ENCODE data around the gene ALPP.

The ALPP gene

DNA sequence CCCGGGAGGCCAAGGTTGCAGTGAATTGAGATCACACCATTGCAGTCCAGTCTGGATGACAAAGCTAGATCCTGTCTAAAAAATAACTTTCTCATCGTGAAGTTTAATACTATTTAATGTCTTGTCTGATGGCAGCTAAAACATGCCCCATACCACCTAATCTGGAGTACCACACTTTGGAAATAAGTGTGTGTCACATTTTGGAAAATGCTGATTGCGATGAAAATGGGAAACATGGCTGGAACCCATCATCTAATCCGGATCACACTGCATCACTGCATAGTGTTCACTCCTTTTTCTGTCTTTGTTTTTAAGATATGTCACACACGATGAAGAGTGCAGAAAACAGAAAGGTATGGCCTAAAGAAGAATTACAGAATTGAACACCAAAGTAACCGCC, 31.2 kb upstream of the ALPP start:
- Histone ChIP-seq H3K4me1 (ENCODE audit: control insufficient read depth, insufficient read depth, low read length) (no peaks in the 10 kb centered on the region), H3K36me3 (ENCODE audit: control insufficient read depth, insufficient read depth, low read length) (no peaks in the 10 kb centered on the region), H3K27ac (ENCODE audit: low read depth, low read length) (no peak overlapping the region), H3K9ac (ENCODE audit: low read length) (no peak overlapping the region), H3K27me3 (ENCODE audit: control insufficient read depth, insufficient read depth, low read length) (peaks cover 24% of the 10 kb centered on the region), H3K4me3 (ENCODE audit: low read length) (no peak overlapping the region)

DNA sequence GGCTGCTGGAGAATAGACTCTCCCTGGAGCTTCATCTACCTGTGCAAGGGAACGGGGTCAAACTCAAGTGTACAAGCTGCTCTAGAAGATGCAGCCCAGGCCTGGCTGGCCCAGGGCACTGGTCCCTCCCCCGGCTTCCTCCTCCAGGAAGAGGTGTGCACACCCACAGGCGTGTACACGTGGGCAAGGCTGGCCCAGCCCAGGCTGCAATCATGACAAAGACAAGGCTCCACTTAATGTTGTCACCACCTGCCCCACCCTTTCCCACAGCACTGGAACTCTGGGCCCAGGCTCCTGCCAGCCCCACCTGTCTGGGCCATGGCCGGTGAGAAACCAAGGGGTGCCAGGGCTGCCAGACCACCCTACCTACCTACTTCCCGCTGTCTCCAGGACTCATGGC, 29.6 kb upstream of the ALPP start:
- Histone ChIP-seq H3K4me1 (ENCODE audit: control insufficient read depth, insufficient read depth, low read length) (no peaks in the 10 kb centered on the region), H3K27me3 (ENCODE audit: control insufficient read depth, insufficient read depth, low read length) (peaks cover 27% of the 10 kb centered on the region), H3K9ac (ENCODE audit: low read length) (no peak overlapping the region), H3K4me3 (ENCODE audit: low read length) (no peak overlapping the region), H3K27ac (ENCODE audit: low read depth, low read length) (no peak overlapping the region), H3K36me3 (ENCODE audit: control insufficient read depth, insufficient read depth, low read length) (no peaks in the 10 kb centered on the region)

DNA sequence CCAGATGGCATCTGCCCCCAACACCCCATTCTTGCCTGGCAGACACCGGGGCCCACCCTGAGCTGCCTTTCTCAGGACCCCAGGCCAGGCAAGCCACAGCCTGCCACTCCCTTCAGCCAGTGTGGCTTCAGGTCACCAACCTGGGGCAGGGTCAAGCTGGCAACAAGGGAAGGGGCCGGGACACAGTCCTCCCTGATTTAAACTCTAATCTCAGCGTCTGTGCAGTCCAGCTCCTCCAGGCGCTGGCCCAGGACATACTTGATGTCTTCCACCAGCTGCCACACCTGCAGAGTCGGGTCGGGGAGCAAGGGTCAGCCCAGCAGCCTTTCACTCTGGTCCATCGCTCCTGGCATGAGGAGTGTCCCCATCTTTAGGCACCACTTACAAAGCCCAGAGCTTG, 29.0 kb upstream of the ALPP start:
- no peak overlapping the region for H3K9ac ChIP-seq (ENCODE audit: low read length)
- H3K27me3 ChIP-seq (ENCODE audit: control insufficient read depth, insufficient read depth, low read length) = peaks cover 30% of the 10 kb centered on the region
- no peaks in the 10 kb centered on the region for H3K36me3 ChIP-seq (ENCODE audit: control insufficient read depth, insufficient read depth, low read length)

DNA sequence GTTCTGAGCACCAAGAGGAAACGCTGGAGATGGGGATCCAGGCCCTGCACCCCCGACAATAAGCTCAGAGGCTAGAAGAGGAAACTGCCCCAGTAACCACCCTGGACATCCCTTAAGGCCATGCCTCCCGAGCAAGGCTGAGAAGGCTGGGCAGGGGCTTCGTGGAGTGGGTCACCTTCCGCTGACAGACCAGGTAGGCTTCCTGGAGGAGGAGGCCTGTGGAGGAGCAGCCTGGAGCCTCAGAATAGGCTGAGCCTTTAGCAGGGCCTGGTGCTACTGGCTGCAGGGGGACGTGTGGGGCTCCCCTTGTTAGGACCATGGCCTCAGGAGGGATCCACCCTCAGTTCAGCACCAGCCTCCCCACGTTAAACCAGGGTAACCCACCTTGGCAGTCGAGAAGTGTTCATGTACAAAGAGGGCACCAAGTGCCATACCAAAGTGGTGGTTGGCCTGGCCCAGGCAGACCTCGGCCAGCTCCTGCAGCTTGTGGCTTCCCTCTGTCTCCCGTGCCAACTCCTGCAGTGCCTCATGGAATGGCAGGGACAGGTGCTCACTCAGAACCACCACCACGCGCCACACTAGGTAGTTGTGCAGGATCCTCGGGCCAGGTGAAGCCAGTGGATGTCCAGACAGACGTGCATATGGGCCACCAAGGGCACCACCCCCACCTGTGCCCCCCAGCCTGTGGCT, 28.5 kb upstream of the ALPP start:
- H3K4me1 ChIP-seq (ENCODE audit: control insufficient read depth, insufficient read depth, low read length) = no peaks in the 10 kb centered on the region
- no peak overlapping the region for H3K9ac ChIP-seq (ENCODE audit: low read length)
- H3K27ac ChIP-seq (ENCODE audit: low read depth, low read length) = no peak overlapping the region
- no peak overlapping the region for H3K4me3 ChIP-seq (ENCODE audit: low read length)
- H3K36me3 ChIP-seq (ENCODE audit: control insufficient read depth, insufficient read depth, low read length) = no peaks in the 10 kb centered on the region
- peaks cover 30% of the 10 kb centered on the region for H3K27me3 ChIP-seq (ENCODE audit: control insufficient read depth, insufficient read depth, low read length)

More for the DNA sequence above, 29.0 kb upstream of the ALPP start:
- Histone ChIP-seq H3K4me1 (ENCODE audit: control insufficient read depth, insufficient read depth, low read length) (no peaks in the 10 kb centered on the region), H3K4me3 (ENCODE audit: low read length) (no peak overlapping the region), H3K27ac (ENCODE audit: low read depth, low read length) (no peak overlapping the region)

DNA sequence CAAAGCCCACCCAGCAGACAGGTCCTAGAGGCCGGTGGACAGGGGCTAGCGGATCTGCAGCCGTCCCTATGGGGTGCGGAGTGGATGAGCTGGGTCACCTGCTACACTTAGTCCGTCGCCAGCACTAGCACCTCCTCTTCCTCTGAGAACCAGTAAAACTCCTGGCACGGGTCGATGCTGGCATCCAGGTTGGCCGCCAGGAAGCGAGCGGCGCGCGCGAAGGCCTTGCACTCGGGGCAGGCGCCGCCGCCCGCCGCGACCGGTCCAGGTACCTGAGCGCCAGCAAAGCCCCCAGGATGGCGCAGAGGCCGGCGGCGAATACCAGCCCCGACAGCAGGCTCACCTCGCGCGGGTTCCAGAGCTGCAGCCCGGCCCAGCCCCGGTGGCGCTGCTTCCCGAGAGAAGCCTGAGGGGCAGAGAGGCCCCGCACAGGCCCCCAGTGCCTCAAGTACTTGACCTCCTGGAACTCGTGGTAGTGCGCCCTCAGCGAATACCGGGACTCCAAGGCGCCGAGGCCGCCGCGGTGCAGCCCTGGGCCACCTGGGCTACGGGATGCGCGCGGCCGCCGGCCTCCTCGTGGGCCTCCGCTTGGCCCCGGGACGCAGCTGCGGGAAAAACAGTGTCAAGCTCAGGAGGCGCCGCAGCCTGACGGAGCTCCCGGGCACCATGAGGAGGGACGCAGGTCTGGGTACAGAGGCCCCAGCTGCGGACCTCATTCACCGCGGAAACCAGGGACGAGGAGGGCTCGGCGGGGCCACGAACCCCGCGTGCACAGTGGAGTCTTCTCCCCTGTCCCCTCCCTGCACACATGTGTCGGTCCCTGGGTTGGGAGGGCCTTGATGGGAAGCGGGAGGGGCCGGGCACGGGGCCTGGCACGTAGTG, 27.5 kb upstream of the ALPP start:
- H3K27me3 ChIP-seq (ENCODE audit: control insufficient read depth, insufficient read depth, low read length) = peaks cover 30% of the 10 kb centered on the region
- no peaks in the 10 kb centered on the region for H3K36me3 ChIP-seq (ENCODE audit: control insufficient read depth, insufficient read depth, low read length)
- H3K4me3 ChIP-seq (ENCODE audit: low read length) = no peak overlapping the region
- H3K27ac ChIP-seq (ENCODE audit: low read depth, low read length) = no peak overlapping the region
- H3K4me1 ChIP-seq (ENCODE audit: control insufficient read depth, insufficient read depth, low read length) = no peaks in the 10 kb centered on the region
- H3K9ac ChIP-seq (ENCODE audit: low read length) = no peak overlapping the region

DNA sequence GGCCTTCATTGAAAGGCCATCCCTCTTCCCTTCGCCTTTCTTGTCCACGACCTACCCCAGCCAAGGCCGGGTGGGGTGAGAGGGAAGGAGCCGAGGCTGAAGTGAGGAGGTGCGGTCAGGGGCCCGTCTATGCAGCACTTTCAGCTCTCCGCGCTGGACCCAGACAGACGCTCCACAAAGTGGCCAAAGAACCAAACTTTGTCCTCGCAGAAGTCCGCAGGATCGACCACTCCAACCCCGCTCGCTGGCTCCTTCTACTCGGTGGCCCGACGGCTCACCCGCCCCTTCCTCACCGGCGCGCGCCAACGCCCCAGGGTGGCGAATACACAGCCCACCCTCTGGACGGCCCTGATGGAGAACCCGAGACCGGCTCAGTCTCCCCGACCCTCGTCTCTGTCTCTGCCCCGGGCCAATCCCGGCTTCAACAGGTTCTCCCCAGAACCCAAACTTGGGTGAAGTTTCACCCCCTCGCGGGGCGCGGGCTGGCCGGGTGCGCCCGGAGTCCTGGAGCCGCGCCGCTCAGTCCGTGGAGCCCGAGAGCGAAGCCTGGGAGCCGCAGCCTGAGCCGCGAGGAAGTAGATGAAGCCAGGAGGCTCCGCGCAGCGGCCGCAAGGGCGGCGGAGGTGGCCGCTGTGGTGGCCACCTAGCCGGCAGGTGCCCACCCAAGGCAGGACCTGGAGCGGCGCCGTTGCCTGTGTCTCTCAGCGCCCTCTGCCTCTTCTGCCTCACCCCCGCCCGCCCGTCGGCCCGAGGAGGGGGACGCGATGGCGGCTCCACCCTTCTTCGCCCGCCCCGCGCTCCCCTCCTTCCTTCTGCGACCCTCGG, 26.7 kb upstream of the ALPP start:
- peaks cover 30% of the 10 kb centered on the region for H3K27me3 ChIP-seq (ENCODE audit: control insufficient read depth, insufficient read depth, low read length)
- H3K4me3 ChIP-seq (ENCODE audit: low read length) = no peak overlapping the region
- H3K36me3 ChIP-seq (ENCODE audit: control insufficient read depth, insufficient read depth, low read length) = no peaks in the 10 kb centered on the region

DNA sequence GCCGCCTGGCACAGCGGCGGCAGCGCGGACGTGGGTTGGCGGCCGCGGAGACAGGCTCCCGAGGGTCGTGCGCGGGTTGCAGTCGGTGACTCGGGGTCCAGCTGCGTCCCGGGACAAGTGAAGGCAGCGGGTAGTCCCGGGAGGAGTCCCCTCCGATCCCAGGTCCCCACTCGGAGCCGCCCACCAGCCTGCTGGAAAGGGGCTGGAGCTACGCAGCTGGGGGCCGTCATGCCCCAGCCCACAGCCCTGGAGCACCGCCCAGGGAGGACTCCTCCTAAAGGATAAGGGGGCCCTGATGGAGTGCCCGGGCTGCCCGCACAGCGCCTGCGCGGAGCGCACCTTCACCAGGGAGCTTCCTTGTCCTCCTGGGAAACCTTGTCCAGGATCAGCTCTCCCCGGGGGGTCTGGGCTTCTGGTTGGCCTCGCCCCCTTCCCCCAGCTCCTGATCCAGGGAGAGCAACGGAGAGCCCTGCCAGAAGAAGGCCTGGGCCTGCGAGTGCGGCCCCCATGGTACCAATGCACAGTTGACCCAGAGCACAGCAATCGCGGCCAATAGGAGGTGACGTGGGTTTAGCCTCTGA, 25.9 kb upstream of the ALPP start:
- H3K4me3 ChIP-seq (ENCODE audit: low read length) = no peak overlapping the region
- H3K4me1 ChIP-seq (ENCODE audit: control insufficient read depth, insufficient read depth, low read length) = no peaks in the 10 kb centered on the region
- no peak overlapping the region for H3K9ac ChIP-seq (ENCODE audit: low read length)
- H3K27me3 ChIP-seq (ENCODE audit: control insufficient read depth, insufficient read depth, low read length) = peaks cover 30% of the 10 kb centered on the region
- H3K27ac ChIP-seq (ENCODE audit: low read depth, low read length) = no peak overlapping the region
- H3K36me3 ChIP-seq (ENCODE audit: control insufficient read depth, insufficient read depth, low read length) = no peaks in the 10 kb centered on the region

More for the DNA sequence above, 26.7 kb upstream of the ALPP start:
- no peak overlapping the region for H3K27ac ChIP-seq (ENCODE audit: low read depth, low read length)
- no peaks in the 10 kb centered on the region for H3K4me1 ChIP-seq (ENCODE audit: control insufficient read depth, insufficient read depth, low read length)
- H3K9ac ChIP-seq (ENCODE audit: low read length) = no peak overlapping the region

DNA sequence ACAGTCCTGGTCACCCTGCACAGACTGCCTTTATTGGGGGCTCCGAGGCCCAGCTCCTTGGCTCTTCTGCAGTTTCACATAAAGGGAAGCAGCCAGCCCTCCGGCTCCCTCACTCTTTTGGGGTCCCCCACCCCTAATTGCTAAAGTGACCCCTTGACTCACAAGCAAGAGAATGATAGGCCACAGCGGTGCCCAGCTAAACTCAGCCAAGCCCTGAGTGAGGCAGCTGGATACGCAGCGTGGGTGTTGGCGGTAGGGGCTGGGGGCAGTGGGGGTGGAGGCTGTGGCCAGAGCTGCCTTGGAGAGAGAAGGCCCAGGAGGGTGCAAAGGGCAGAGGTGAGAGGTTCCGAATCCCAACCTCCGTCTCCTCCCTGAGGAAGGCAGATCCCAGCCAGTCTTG, 25.5 kb upstream of the ALPP start:
- peaks cover 30% of the 10 kb centered on the region for H3K27me3 ChIP-seq (ENCODE audit: control insufficient read depth, insufficient read depth, low read length)

DNA sequence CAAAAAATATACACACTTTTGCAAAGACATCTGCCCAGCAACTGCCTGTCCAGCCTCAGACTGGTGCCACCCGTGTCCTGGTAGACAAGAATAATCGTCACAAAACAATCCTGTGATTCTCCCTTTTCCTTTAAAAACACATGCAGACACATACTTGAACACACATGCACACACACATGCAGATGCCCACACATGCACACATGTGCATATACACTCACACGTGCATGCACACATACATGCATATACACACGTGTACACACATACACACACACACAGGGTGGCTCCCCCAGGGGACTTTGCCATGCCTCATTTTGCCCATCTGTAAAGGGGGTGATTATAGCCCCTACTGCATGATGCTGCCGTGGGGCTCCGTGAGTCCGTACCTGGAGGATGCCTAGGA, 24.9 kb upstream of the ALPP start:
- Histone ChIP-seq H3K27ac (ENCODE audit: low read depth, low read length) (no peak overlapping the region), H3K4me1 (ENCODE audit: control insufficient read depth, insufficient read depth, low read length) (no peaks in the 10 kb centered on the region), H3K4me3 (ENCODE audit: low read length) (no peak overlapping the region), H3K27me3 (ENCODE audit: control insufficient read depth, insufficient read depth, low read length) (peaks cover 30% of the 10 kb centered on the region), H3K36me3 (ENCODE audit: control insufficient read depth, insufficient read depth, low read length) (no peaks in the 10 kb centered on the region), H3K9ac (ENCODE audit: low read length) (no peak overlapping the region)

More for the DNA sequence above, 25.5 kb upstream of the ALPP start:
- Histone ChIP-seq H3K36me3 (ENCODE audit: control insufficient read depth, insufficient read depth, low read length) (no peaks in the 10 kb centered on the region), H3K9ac (ENCODE audit: low read length) (no peak overlapping the region), H3K27ac (ENCODE audit: low read depth, low read length) (no peak overlapping the region), H3K4me3 (ENCODE audit: low read length) (no peak overlapping the region), H3K4me1 (ENCODE audit: control insufficient read depth, insufficient read depth, low read length) (no peaks in the 10 kb centered on the region)

DNA sequence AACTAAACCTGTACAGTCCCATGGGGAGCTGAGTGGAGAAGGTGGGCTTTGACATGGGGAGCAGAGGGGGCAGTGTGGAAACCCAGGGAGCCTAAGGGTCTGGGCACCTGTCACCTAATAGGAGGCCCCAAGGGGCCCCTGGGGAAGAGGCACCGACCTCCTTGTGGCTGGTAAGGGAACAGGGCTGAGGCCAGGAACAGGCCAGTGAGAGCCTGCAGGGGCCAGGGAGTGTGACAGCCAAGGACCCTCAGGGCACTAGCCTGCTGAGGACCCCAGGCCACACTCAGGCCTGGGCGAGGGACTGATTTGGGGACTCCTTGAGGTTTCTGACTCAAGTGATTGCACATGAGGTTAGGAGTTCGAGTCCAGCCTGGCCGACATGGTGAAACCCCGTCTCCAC, 24.5 kb upstream of the ALPP start:
- Histone ChIP-seq H3K9ac (ENCODE audit: low read length) (no peak overlapping the region), H3K27me3 (ENCODE audit: control insufficient read depth, insufficient read depth, low read length) (peaks cover 30% of the 10 kb centered on the region), H3K4me1 (ENCODE audit: control insufficient read depth, insufficient read depth, low read length) (no peaks in the 10 kb centered on the region), H3K36me3 (ENCODE audit: control insufficient read depth, insufficient read depth, low read length) (no peaks in the 10 kb centered on the region), H3K27ac (ENCODE audit: low read depth, low read length) (no peak overlapping the region), H3K4me3 (ENCODE audit: low read length) (no peak overlapping the region)

DNA sequence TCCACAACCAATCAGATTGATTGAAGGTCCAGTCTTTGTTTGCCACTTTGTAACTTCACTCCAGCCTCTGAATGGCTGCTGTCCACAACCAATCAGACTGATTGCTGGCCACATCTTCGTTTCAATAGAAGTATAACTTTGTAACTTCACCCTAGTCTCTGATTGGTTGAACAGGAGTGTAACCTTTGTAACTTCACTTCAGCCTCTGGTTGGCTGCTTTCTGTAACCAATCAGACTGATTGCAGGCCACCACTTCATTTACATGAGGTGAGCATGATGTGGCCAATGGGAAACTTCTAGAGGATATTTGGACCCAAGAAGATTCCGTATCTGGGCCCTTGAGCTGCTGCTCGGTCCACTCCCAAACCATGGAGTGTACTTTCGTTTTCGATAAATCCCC, 16.9 kb upstream of the ALPP start:
- Histone ChIP-seq H3K27ac (ENCODE audit: low read depth, low read length) (no peak overlapping the region), H3K9ac (ENCODE audit: low read length) (no peak overlapping the region), H3K4me1 (ENCODE audit: control insufficient read depth, insufficient read depth, low read length) (no peaks in the 10 kb centered on the region), H3K4me3 (ENCODE audit: low read length) (no peak overlapping the region), H3K36me3 (ENCODE audit: control insufficient read depth, insufficient read depth, low read length) (no peaks in the 10 kb centered on the region), H3K27me3 (ENCODE audit: control insufficient read depth, insufficient read depth, low read length) (no peaks in the 10 kb centered on the region)

Data from rectal smooth muscle tissue (tissue), 1 donor.